DND-41 (cell line): ENCODE measurements around the gene SOCS1.
"Not testable (repeated sequence)": the region's sequence is repeated elsewhere in the genome, so short reads cannot be mapped to it uniquely, and the experiment has no call there.

Source experiments
- ATAC-seq: fragments of 200-7000 bp; cut with Tn5 transposase; 3 replicates; pipeline ENCODE4 v1.9.1; 2021; ENCODE audit warnings: low read depth; ENCODE audit not compliant: insufficient read depth
- DNase-seq: peaks from one replicate; pipeline ENCODE4 v3.0.0-alpha.2; 2020
- H2AFZ ChIP-seq: 2 replicates; pipeline ENCODE4 v1.6.0; 2012; ENCODE audit warnings: low read depth, low read length
- H3K27ac ChIP-seq: 2 replicates; pipeline ENCODE4 v1.5.1; 2012; ENCODE audit warnings: low read length, inconsistent platforms
- H3K27me3 ChIP-seq: fragments of 200-600 bp; sonication (generic); 2 replicates; pipeline ENCODE4 v1.6.0; 2012; ENCODE audit warnings: low read length, mild to moderate bottlenecking, inconsistent platforms; ENCODE audit not compliant: insufficient read depth, poor library complexity
- H3K36me3 ChIP-seq: 2 replicates; pipeline ENCODE4 v1.5.1; 2012; ENCODE audit warnings: low read length, inconsistent platforms; ENCODE audit not compliant: insufficient read depth
- H3K4me1 ChIP-seq: 2 replicates; pipeline ENCODE4 v1.5.1; 2012; ENCODE audit warnings: mild to moderate bottlenecking, low read length; ENCODE audit not compliant: insufficient read depth
- H3K4me2 ChIP-seq: 2 replicates; pipeline ENCODE4 v1.6.0; 2012; ENCODE audit warnings: mild to moderate bottlenecking, moderate library complexity, low read length, inconsistent platforms; ENCODE audit not compliant: insufficient read depth
- H3K4me3 ChIP-seq, 2 experiments: fragments of 200-600 bp in 1 of 2; shearing (Covaris generic) in 1 of 2; 2 replicates each; pipeline ENCODE4 v1.5.1; 2012 to 2016; ENCODE audit warnings: inconsistent platforms in 2 of 2, low read length in 2 of 2, mild to moderate bottlenecking in 2 of 2, low read depth in 1 of 2, moderate library complexity in 1 of 2
- H3K79me2 ChIP-seq: 2 replicates; pipeline ENCODE4 v1.6.0; 2012; ENCODE audit warnings: low read length, inconsistent platforms; ENCODE audit not compliant: insufficient read depth
- H3K9ac ChIP-seq: 2 replicates; pipeline ENCODE4 v1.6.0; 2012; ENCODE audit warnings: low read depth, mild to moderate bottlenecking, inconsistent platforms, low read length, moderate library complexity
- H3K9me3 ChIP-seq: 2 replicates; pipeline ENCODE4 v1.5.1; 2012; ENCODE audit warnings: low read length, moderate library complexity, mild to moderate bottlenecking, inconsistent platforms; ENCODE audit not compliant: insufficient read depth, severe bottlenecking
- H4K20me1 ChIP-seq: 2 replicates; pipeline ENCODE4 v1.6.0; 2012; ENCODE audit warnings: low read length; ENCODE audit not compliant: insufficient read depth
- EZH2 ChIP-seq: IDR thresholded peaks from 3 replicates; pipeline ENCODE4 v1.6.1; 2012; ENCODE audit warnings: borderline replicate concordance, low read depth, mild to moderate bottlenecking, moderate library complexity, low read length, inconsistent platforms; ENCODE audit not compliant: severe bottlenecking
- TF ChIP-seq, protein P1 (sequence below): IDR thresholded peaks from 2 replicates; pipeline ENCODE4 v1.5.1; 2012; ENCODE audit warnings: borderline replicate concordance, low read length, moderate library complexity, mild to moderate bottlenecking; ENCODE audit not compliant: poor library complexity, severe bottlenecking; ENCODE audit errors: extremely low read depth

SOCS1 gene

DNA sequence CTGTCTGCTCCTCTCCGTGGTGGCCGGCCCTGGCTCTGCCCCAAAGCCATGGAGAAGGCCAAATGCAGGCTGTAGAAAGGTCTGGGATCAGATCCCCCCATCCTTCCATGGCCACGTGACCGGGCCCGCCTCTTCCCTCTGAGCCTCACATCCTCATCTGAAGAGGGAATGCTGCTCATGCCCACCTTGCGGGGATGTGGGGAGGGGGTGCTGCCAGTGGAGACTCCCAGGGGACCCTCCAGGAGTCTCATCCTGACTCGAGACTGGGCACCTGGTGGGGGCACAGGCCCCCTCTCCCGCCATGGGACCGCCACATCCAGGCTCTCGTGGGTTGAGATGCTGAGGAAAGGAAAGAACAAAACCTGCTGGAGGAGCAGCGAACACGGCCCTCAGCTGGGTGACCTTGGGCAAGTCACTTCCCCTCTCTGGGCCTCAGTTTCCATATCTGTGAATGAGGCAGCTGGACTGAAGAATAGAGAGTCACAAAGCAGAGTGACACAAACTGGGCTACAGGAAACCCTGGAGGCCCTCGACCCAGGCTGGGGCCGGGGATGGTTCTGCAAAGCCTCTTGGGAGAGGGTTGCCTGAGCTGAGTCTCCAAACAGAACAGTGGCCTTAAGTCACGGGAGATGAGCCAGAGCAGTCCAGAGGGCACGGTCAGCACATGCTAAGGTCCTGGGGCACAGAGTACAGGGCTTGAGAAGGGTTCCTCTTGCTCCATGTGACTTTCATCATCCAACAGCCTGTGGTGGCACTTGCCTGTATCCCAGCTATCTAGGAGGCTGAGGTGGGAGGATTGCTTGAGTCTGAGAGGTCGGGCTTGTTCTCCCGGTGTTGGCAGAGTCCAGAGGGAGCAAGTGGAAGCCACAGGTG lies 30.1 kb downstream of the SOCS1 start:
- Histone ChIP-seq H2AFZ (peak overlapping the region; percentile 1), H3K27me3 (no peaks in the 10 kb centered on the region), H3K36me3 (no peaks in the 10 kb centered on the region), H3K4me3 (peak overlapping the region in 1 of 2 experiments; percentile 47; a peak in 2 of 4 replicates), H4K20me1 (no peaks in the 10 kb centered on the region), H3K9ac (peak overlapping the region; percentile 68), H3K9me3 (no peaks in the 10 kb centered on the region), H3K79me2 (0 out of 2 replicates have a peak, but pooled peaks cover 5% of the 10 kb centered on the region), H3K4me2 (peak overlapping the region; percentile 67), H3K4me1 (peaks cover 59% of the 10 kb centered on the region), H3K27ac (peak overlapping the region; percentile 97)
- TF ChIP-seq, protein P1, sequence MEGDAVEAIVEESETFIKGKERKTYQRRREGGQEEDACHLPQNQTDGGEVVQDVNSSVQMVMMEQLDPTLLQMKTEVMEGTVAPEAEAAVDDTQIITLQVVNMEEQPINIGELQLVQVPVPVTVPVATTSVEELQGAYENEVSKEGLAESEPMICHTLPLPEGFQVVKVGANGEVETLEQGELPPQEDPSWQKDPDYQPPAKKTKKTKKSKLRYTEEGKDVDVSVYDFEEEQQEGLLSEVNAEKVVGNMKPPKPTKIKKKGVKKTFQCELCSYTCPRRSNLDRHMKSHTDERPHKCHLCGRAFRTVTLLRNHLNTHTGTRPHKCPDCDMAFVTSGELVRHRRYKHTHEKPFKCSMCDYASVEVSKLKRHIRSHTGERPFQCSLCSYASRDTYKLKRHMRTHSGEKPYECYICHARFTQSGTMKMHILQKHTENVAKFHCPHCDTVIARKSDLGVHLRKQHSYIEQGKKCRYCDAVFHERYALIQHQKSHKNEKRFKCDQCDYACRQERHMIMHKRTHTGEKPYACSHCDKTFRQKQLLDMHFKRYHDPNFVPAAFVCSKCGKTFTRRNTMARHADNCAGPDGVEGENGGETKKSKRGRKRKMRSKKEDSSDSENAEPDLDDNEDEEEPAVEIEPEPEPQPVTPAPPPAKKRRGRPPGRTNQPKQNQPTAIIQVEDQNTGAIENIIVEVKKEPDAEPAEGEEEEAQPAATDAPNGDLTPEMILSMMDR, result no peak
- DNase-seq, result peak; percentile 63
- no peak; the same call in 2 of the 3 replicates for ATAC-seq

DNA sequence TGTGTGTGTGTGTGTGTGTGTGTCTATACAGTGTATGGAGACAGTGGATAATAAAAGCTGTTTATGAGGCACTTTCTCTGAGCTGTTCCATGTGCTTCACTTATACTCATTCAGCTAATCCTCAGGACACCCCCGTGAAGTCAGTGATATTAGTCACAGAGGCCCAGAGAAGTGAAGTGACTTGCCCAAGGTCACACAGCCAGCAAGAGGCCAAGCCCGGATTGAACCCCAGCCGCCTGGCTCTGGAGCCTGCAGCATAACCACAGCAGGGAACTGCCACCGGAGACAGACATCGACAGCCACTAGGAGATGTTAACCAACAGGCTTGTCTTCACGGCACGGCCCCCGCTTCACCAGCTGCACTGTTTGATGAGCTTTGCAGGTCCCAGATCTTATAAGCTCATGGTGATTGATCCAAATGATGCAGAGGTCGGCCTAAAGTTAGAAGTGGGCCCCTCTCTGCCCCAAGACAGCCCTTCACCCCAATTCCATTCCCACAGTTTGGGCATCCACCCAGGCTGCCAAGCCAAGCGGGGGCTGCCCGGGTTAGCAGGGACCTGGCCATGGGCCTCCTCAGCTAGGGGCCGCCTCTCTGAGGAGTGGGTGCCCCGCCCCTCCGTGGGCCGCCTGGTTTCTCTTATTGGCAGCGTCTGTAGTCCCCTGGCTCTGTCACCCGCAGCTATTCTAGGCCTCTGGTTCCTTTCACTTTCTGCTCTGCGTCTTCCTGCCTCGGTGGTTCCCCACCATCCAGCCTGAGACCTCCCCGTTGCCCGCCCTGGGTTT lies 30.9 kb downstream of the SOCS1 start:
- ATAC-seq, result peak; percentile 73
- peak; percentile 92 for DNase-seq
- no peaks in the 10 kb centered on the region for H3K36me3 ChIP-seq
- H4K20me1 ChIP-seq, result no peaks in the 10 kb centered on the region
- H3K9ac ChIP-seq, result peak overlapping the region; percentile 68
- peak overlapping the region; percentile 56 for H2AFZ ChIP-seq
- peaks cover 61% of the 10 kb centered on the region for H3K4me1 ChIP-seq
- H3K9me3 ChIP-seq, result no peaks in the 10 kb centered on the region
- no peaks in the 10 kb centered on the region for H3K27me3 ChIP-seq
- peak overlapping the region; percentile 97 for H3K27ac ChIP-seq
- H3K79me2 ChIP-seq, result 0 out of 2 replicates have a peak, but pooled peaks cover 5% of the 10 kb centered on the region
- H3K4me3 ChIP-seq, result peak overlapping the region in 1 of 2 experiments; percentile 47; a peak in 2 of 4 replicates
- H3K4me2 ChIP-seq, result peak overlapping the region; percentile 67
- TF ChIP-seq, protein P1, result peak; percentile 47
- no peak for TF ChIP-seq EZH2

DNA sequence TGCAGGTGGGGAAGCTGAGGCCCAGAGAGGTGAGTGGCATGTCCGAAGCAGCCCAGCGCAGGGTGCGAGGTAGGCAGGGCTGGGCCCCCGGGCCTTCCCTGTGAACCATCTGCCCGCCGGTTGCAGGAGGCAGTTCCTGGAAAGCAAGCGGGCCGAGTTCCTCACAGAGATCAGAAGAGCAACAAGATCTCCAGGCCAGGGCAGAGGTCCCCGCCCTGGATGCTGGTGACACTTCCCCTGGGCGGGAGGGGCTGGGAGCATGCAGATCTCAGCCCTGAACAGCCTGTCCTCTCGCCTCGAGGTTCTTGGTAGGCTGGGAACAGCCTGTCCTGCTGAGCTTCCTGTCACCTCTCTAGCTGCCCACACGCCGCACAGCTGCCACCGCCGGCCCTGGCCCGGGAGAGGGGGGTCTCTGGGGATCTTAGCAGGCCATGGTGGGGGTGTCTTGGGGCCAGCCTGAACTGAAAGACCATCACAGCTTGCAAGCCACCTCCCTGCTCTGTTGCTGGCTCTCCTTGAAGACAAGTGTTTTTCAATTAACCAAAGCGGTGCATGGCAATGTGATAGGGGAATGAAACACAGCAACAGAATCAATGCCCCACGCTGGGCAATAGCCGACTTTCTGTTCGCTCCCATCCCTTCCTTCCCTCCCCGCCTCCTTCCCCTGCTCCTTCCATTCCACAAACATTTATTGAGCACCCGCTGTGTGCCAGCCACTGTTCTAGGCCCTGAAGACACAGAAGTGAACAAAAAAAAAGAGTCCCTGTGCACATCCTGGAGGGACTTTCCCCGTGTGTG lies 31.7 kb downstream of the SOCS1 start:
- Histone ChIP-seq H3K4me2 (peak overlapping the region; percentile 67), H3K36me3 (no peaks in the 10 kb centered on the region), H3K4me3 (peak overlapping the region in 1 of 2 experiments; percentile 47; a peak in 2 of 4 replicates), H3K79me2 (0 out of 2 replicates have a peak, but pooled peaks cover 5% of the 10 kb centered on the region), H4K20me1 (no peaks in the 10 kb centered on the region), H3K9me3 (no peaks in the 10 kb centered on the region), H2AFZ (peak overlapping the region; percentile 45), H3K27me3 (no peaks in the 10 kb centered on the region), H3K4me1 (peaks cover 57% of the 10 kb centered on the region), H3K27ac (peak overlapping the region; percentile 97), H3K9ac (peak overlapping the region; percentile 68)
- TF ChIP-seq, protein P1, result no peak
- TF ChIP-seq EZH2, result no peak
- DNase-seq (peak; percentile 93), ATAC-seq (peak; percentile 77)

DNA sequence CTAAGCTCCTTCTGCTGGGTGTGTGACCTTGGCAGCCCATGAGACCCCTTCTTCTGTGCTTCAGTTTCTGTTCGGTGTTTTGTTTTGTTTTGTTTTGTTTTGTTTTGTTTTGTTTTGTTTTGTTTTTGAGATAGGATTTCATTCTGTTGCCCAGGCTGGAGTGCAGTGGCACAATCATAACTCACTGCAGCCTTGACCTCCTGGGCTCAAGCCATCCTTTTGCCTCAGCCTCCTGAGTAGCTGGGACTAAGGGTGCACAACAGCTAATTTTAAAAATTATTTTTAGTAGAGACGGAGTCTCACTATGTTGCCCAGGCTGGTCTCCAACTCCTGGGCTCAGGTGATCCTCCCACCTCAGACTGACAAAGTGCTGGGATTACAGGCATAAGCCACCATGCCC lies 35.5 kb downstream of the SOCS1 start:
- Histone ChIP-seq H3K4me1 (peaks cover 39% of the 10 kb centered on the region), H3K27ac (peak overlapping the region; percentile 62), H3K9me3 (peaks cover 16% of the 10 kb centered on the region), H3K9ac (peak overlapping the region; percentile 19; the same call in 1 of the 2 replicates)
- DNase-seq, H3K27me3 ChIP-seq, H2AFZ ChIP-seq, H4K20me1 ChIP-seq, ATAC-seq, H3K4me3 ChIP-seq, H3K4me2 ChIP-seq, H3K36me3 ChIP-seq, H3K79me2 ChIP-seq: not testable (repeated sequence)
